ENCODE results near the gene GATB. TPM values are rescaled to one million over a fixed set of nuclear protein-coding genes. Genes with fewer than 3 reads are reported as not detected.

The GATB gene
- total RNA-seq, 1 donor from 2014 or later: 15.7 TPM

DNA sequence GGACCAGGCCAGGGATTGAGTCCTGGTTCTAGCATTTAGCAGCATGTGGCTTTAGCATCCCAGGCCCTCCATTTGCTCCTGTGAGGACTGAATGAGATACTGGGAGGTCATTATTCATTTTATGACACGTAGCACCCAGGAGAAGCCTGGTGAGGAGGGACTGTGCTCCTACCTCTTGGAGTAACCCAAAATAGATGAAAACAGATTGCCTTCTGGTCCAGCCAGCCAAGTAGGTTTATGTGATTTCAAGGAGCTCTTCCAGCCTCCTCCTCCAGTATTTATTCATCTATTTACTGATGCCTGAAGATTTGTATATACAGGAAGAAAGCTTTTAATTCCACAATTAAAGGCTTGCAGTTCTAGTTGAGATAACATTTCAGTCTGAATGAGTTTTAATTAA lies 109.3 kb downstream of the GATB start:
- no peak overlapping the region for H3K4me3 Mint-ChIP-seq (ENCODE audit: low read depth)
- no peaks in the 10 kb centered on the region for H3K4me1 Mint-ChIP-seq (ENCODE audit: low read depth)
- DNase-seq (ENCODE audit: low spot score, unreplicated experiment): no peak
- no peaks in the 10 kb centered on the region for H3K9me3 Mint-ChIP-seq (ENCODE audit: low read depth)
- H3K27ac Mint-ChIP-seq: no peak overlapping the region
- H3K36me3 Mint-ChIP-seq (ENCODE audit: insufficient read depth): peaks cover 6% of the 10 kb centered on the region
- TF ChIP-seq, protein P1, sequence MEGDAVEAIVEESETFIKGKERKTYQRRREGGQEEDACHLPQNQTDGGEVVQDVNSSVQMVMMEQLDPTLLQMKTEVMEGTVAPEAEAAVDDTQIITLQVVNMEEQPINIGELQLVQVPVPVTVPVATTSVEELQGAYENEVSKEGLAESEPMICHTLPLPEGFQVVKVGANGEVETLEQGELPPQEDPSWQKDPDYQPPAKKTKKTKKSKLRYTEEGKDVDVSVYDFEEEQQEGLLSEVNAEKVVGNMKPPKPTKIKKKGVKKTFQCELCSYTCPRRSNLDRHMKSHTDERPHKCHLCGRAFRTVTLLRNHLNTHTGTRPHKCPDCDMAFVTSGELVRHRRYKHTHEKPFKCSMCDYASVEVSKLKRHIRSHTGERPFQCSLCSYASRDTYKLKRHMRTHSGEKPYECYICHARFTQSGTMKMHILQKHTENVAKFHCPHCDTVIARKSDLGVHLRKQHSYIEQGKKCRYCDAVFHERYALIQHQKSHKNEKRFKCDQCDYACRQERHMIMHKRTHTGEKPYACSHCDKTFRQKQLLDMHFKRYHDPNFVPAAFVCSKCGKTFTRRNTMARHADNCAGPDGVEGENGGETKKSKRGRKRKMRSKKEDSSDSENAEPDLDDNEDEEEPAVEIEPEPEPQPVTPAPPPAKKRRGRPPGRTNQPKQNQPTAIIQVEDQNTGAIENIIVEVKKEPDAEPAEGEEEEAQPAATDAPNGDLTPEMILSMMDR (IDR thresholded peaks at IDR 0.05; ENCODE audit: unreplicated experiment): no peak
- no peaks in the 10 kb centered on the region for H3K27me3 Mint-ChIP-seq

DNA sequence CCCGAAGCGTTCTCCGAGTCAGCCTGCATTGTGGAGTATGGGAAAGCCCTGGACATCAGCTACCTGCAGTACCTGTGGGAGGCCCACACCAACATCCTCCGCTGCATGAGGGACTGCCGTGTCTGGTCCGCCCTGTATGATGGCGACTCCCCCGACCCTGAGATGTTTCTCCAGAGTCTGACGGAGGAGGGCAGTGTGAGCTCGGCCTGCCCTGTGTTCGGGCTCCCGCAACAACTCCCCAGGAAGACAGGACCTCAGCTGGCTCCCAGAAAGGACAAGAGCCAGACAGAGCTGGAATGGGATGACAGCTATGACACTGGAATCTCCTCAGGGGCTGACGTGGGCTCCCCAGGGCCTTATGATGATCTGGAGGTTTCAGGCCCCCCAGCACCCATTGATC lies 111.3 kb downstream of the GATB start:
- peaks cover 6% of the 10 kb centered on the region for H3K36me3 Mint-ChIP-seq (ENCODE audit: insufficient read depth)
- H3K27me3 Mint-ChIP-seq: no peaks in the 10 kb centered on the region
- no peak for DNase-seq (ENCODE audit: low spot score, unreplicated experiment)
- no peak overlapping the region for H3K27ac Mint-ChIP-seq
- no peaks in the 10 kb centered on the region for H3K9me3 Mint-ChIP-seq (ENCODE audit: low read depth)
- no peaks in the 10 kb centered on the region for H3K4me1 Mint-ChIP-seq (ENCODE audit: low read depth)
- TF ChIP-seq, protein P1 (IDR thresholded peaks at IDR 0.05; ENCODE audit: unreplicated experiment): no peak
- H3K4me3 Mint-ChIP-seq (ENCODE audit: low read depth): no peak overlapping the region

DNA sequence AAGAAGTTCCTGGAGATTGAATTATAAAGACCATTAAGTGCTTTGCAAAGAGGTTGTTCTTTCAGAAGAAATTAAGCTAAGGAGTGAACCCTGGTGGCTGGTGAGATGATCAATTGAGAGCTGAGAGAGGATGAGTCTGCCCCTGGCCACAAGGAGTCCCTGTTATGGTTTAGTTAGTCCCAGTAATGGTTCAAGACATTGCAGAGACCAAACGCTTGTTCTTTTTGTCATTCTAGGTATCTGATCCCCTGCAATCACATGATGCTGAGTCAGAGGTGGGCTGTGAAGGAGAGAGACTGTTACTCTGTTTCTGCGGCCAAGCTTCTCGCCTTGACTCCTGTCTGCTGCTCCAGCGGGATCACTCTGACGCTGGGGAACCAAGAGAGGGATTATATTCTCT lies 114.5 kb downstream of the GATB start:
- Mint-ChIP-seq H3K27ac (no peak overlapping the region), H3K4me1 (ENCODE audit: low read depth) (no peaks in the 10 kb centered on the region), H3K4me3 (ENCODE audit: low read depth) (no peak overlapping the region), H3K36me3 (ENCODE audit: insufficient read depth) (peaks cover 4% of the 10 kb centered on the region), H3K27me3 (no peaks in the 10 kb centered on the region), H3K9me3 (ENCODE audit: low read depth) (no peaks in the 10 kb centered on the region)
- TF ChIP-seq, protein P1 (IDR thresholded peaks at IDR 0.05; ENCODE audit: unreplicated experiment): no peak
- no peak for DNase-seq (ENCODE audit: low spot score, unreplicated experiment)

GRCh38 chr4:151644622-151645021 lies 116.2 kb downstream of the GATB start:
- Mint-ChIP-seq H3K27ac (peak overlapping the region; percentile 29), H3K4me1 (ENCODE audit: low read depth) (no peaks in the 10 kb centered on the region), H3K27me3 (no peaks in the 10 kb centered on the region), H3K9me3 (ENCODE audit: low read depth) (no peaks in the 10 kb centered on the region), H3K4me3 (ENCODE audit: low read depth) (no peak overlapping the region), H3K36me3 (ENCODE audit: insufficient read depth) (peaks cover 2% of the 10 kb centered on the region)
- peak; percentile 27 for DNase-seq (ENCODE audit: low spot score, unreplicated experiment)
- TF ChIP-seq, protein P1 (IDR thresholded peaks at IDR 0.05; ENCODE audit: unreplicated experiment): peak; percentile 61

- no peaks in the 10 kb centered on the region for H3K27me3 Mint-ChIP-seq
- TF ChIP-seq, protein P1 (IDR thresholded peaks at IDR 0.05; ENCODE audit: unreplicated experiment): no peak
- peaks cover 2% of the 10 kb centered on the region for H3K36me3 Mint-ChIP-seq (ENCODE audit: insufficient read depth)
- DNase-seq (ENCODE audit: low spot score, unreplicated experiment): no peak
- H3K4me3 Mint-ChIP-seq (ENCODE audit: low read depth): no peak overlapping the region
- H3K27ac Mint-ChIP-seq: no peak overlapping the region
- no peaks in the 10 kb centered on the region for H3K9me3 Mint-ChIP-seq (ENCODE audit: low read depth)
- no peaks in the 10 kb centered on the region for H3K4me1 Mint-ChIP-seq (ENCODE audit: low read depth)
These were observed 117.2 kb downstream of the GATB start for GRCh38 chr4:151643564-151643963.
